Keratinocyte (primary cell): ENCODE data around the gene ADM2. TPM values are rescaled to one million over a fixed set of nuclear protein-coding genes. Genes with fewer than 3 reads are reported as not detected.

Source experiments
- DNase-seq: peaks from one replicate; pipeline ENCODE4 v3.0.0-alpha.2; 2011; ENCODE audit warnings: low read depth, missing footprints, low spot score
- FAIRE-seq: peaks from 2 replicates; lab custom pipeline; 2011; peaks lifted over from hg19 to GRCh38; lab: Jason Lieb, UNC
- H2AFZ ChIP-seq: 2 replicates; pipeline ENCODE4 v1.6.0; 2012; ENCODE audit warnings: low read length, control low read depth, inconsistent platforms; ENCODE audit not compliant: control insufficient read depth
- H3K27ac ChIP-seq: 2 replicates; pipeline ENCODE4 v1.5.1; 2011; ENCODE audit warnings: low read length; ENCODE audit not compliant: control insufficient read depth, insufficient read depth
- H3K27me3 ChIP-seq: 3 replicates; pipeline ENCODE4 v1.6.0; 2011; ENCODE audit warnings: low read length; ENCODE audit not compliant: control insufficient read depth, insufficient read depth; ENCODE audit errors: extremely low read depth
- H3K36me3 ChIP-seq, 2 experiments: 2 replicates in 1 of 2; 3 replicates in 1 of 2; pipeline ENCODE4 v1.5.1; 2011; ENCODE audit warnings: low read length in 2 of 2, mild to moderate bottlenecking in 1 of 2; ENCODE audit not compliant: control insufficient read depth in 2 of 2, insufficient read depth in 2 of 2; ENCODE audit errors: extremely low read depth in 1 of 2
- H3K4me1 ChIP-seq: 3 replicates; pipeline ENCODE4 v1.5.1; 2011; ENCODE audit warnings: low read length; ENCODE audit not compliant: control insufficient read depth, insufficient read depth; ENCODE audit errors: extremely low read depth
- H3K4me2 ChIP-seq: 3 replicates; pipeline ENCODE4 v1.6.0; 2011; ENCODE audit warnings: low read depth, low read length; ENCODE audit not compliant: control insufficient read depth, insufficient read depth; ENCODE audit errors: extremely low read depth
- H3K4me3 ChIP-seq, 3 experiments: fragments of 200-600 bp in 1 of 3; sonication (generic) in 1 of 3; 2 replicates in 2 of 3; 3 replicates in 1 of 3; pipeline ENCODE4 v1.5.1; 2011 to 2016; ENCODE audit warnings: low read length in 3 of 3, mild to moderate bottlenecking in 3 of 3, control low read depth in 2 of 3, inconsistent platforms in 1 of 3, low read depth in 1 of 3, mixed read lengths in 1 of 3, mixed run types in 1 of 3, moderate library complexity in 1 of 3; ENCODE audit not compliant: control insufficient read depth in 2 of 3, insufficient read depth in 2 of 3; ENCODE audit errors: extremely low read depth in 1 of 3
- H3K79me2 ChIP-seq: 2 replicates; pipeline ENCODE4 v1.6.0; 2012; ENCODE audit warnings: low read length; ENCODE audit not compliant: control insufficient read depth, insufficient read depth
- H3K9ac ChIP-seq: 3 replicates; pipeline ENCODE4 v1.6.0; 2011; ENCODE audit warnings: low read length; ENCODE audit not compliant: control insufficient read depth, insufficient read depth; ENCODE audit errors: extremely low read depth
- H3K9me1 ChIP-seq: 3 replicates; pipeline ENCODE4 v1.6.0; 2011; ENCODE audit warnings: low read length; ENCODE audit not compliant: control insufficient read depth, insufficient read depth; ENCODE audit errors: extremely low read depth
- H3K9me3 ChIP-seq: 2 replicates; pipeline ENCODE4 v1.5.1; 2012; ENCODE audit warnings: low read depth, low read length; ENCODE audit not compliant: control insufficient read depth
- H4K20me1 ChIP-seq: 3 replicates; pipeline ENCODE4 v1.6.0; 2011; ENCODE audit warnings: low read length; ENCODE audit not compliant: control insufficient read depth, insufficient read depth; ENCODE audit errors: extremely low read depth
- CTCF ChIP-seq, 3 experiments: IDR thresholded peaks in 1 of 3; conservative IDR thresholded peaks in 1 of 3; optimal IDR thresholded peaks in 1 of 3; 2 replicates in 2 of 3; 3 replicates in 1 of 3; pipeline versions ENCODE3 to v1.5.1; 2011; ENCODE audit warnings: low read length in 3 of 3, mild to moderate bottlenecking in 3 of 3, moderate library complexity in 2 of 3, control low read depth in 1 of 3, inconsistent platforms in 1 of 3; ENCODE audit not compliant: insufficient read depth in 2 of 3; ENCODE audit errors: extremely low read depth in 1 of 3
- EZH2 ChIP-seq: IDR thresholded peaks from one replicate; pipeline ENCODE4 v1.6.1; 2012; ENCODE audit warnings: inconsistent platforms, mild to moderate bottlenecking, low read length, moderate library complexity
- dilution Hi-C: fragments of 300-500 bp; cut with MboI; formaldehyde crosslinking; loops from one replicate; pipeline ENCODE4 v1.7.0; 2020; ENCODE audit warnings: low sequenced_read_pairs; ENCODE audit not compliant: extremely low pct_ligation_motif_present
- polyA plus RNA-seq, 5 experiments: library from polyadenylated mRNA; depleted of rRNA in 3 of 5; stranded (reverse) in 3 of 5; stranded (forward) in 1 of 5; unstranded in 1 of 5; fragments of >200 nt; gene quantifications; 1 replicate in 1 of 5; 2 replicates in 3 of 5; 3 replicates in 1 of 5; pipeline versions ENCODE4 v1.2.1 to v1.2.3, GENCODE V29; 2011 to 2012; ENCODE audit warnings: missing spikeins in 2 of 5, low read depth in 1 of 5, low replicate concordance in 1 of 5

ADM2 gene
- polyA plus RNA-seq, 1 donor (not counting 4 experiments of a cell fraction or from before 2014, with no cell fraction given) = 0.21 TPM

- Histone ChIP-seq H3K36me3 (no peaks in the 10 kb centered on the region), H2AFZ (no peak overlapping the region), H3K9me1 (no peaks in the 10 kb centered on the region), H3K9ac (no peak overlapping the region), H3K4me2 (no peak overlapping the region), H3K4me3 (no peak overlapping the region), H3K4me1 (peaks cover 14% of the 10 kb centered on the region), H4K20me1 (no peaks in the 10 kb centered on the region), H3K27ac (no peak overlapping the region), H3K9me3 (no peaks in the 10 kb centered on the region), H3K79me2 (no peaks in the 10 kb centered on the region), H3K27me3 (peaks cover 25% of the 10 kb centered on the region)
- DNase-seq (no peak), FAIRE-seq (no peak)
- TF ChIP-seq CTCF (optimal IDR thresholded peaks at IDR 0.05 in 1 of 3, IDR thresholded peaks at IDR 0.05 in 1 of 3, conservative IDR thresholded peaks at IDR 0.05 in 1 of 3; ENCODE audit: extremely low read depth in 1 of 3, insufficient read depth in 2 of 3, low read length in 3 of 3) (no peak), EZH2 (no peak)
- dilution Hi-C loops = no loop called here
These were observed 1.6 kb upstream of the ADM2 start for GRCh38 chr22:50479721-50480120.

- Histone ChIP-seq H4K20me1 (peaks cover 3% of the 10 kb centered on the region), H3K9me1 (no peaks in the 10 kb centered on the region), H3K4me2 (peak overlapping the region; percentile 41), H3K9me3 (no peaks in the 10 kb centered on the region), H3K27me3 (peaks cover 28% of the 10 kb centered on the region), H3K27ac (no peak overlapping the region), H3K79me2 (no peaks in the 10 kb centered on the region), H2AFZ (peak overlapping the region; percentile 6), H3K9ac (peak overlapping the region; percentile 73), H3K4me1 (peaks cover 9% of the 10 kb centered on the region), H3K4me3 (peak overlapping the region; percentile 29 to 41 (median 38)), H3K36me3 (no peaks in the 10 kb centered on the region)
- no peak for FAIRE-seq
- DNase-seq = no peak
- dilution Hi-C loops = no loop called here
- TF ChIP-seq CTCF (optimal IDR thresholded peaks at IDR 0.05 in 1 of 3, IDR thresholded peaks at IDR 0.05 in 1 of 3, conservative IDR thresholded peaks at IDR 0.05 in 1 of 3; ENCODE audit: extremely low read depth in 1 of 3, insufficient read depth in 2 of 3, low read length in 3 of 3) = no peak
- TF ChIP-seq EZH2 = no peak
These were observed 301 bp upstream of the ADM2 start for GRCh38 chr22:50481045-50481439.
